ENCODE results near the gene CHST3. TPM values are rescaled to one million over a fixed set of nuclear protein-coding genes. Genes with fewer than 3 reads are reported as not detected.

CHST3 gene
- polyA plus RNA-seq, 1 donor (not counting 4 experiments of a cell fraction or from before 2014, with no cell fraction given): 12.0 TPM

GRCh38 chr10:72022228-72022627 is 58.0 kb downstream of the CHST3 start:
- TF ChIP-seq EZH2 (IDR thresholded peaks at IDR 0.05; ENCODE audit: low read length): no peak
- no peak for TF ChIP-seq CTCF (optimal IDR thresholded peaks at IDR 0.05 in 1 of 3, IDR thresholded peaks at IDR 0.05 in 1 of 3, conservative IDR thresholded peaks at IDR 0.05 in 1 of 3; ENCODE audit: extremely low read depth in 1 of 3, insufficient read depth in 2 of 3, low read length in 3 of 3)
- H3K9me1 ChIP-seq (ENCODE audit: control insufficient read depth, extremely low read depth, insufficient read depth, low read length): no peaks in the 10 kb centered on the region
- no peak overlapping the region for H3K27ac ChIP-seq (ENCODE audit: control insufficient read depth, insufficient read depth, low read length)
- FAIRE-seq (no peak), DNase-seq (ENCODE audit: low read depth, low spot score) (no peak)
- no peaks in the 10 kb centered on the region for H3K36me3 ChIP-seq (ENCODE audit: control insufficient read depth in 2 of 2, extremely low read depth in 1 of 2, insufficient read depth in 2 of 2, low read length in 2 of 2)
- H4K20me1 ChIP-seq (ENCODE audit: control insufficient read depth, extremely low read depth, insufficient read depth, low read length): no peaks in the 10 kb centered on the region
- H2AFZ ChIP-seq (ENCODE audit: control insufficient read depth, low read length): no peak overlapping the region
- H3K9me3 ChIP-seq (ENCODE audit: control insufficient read depth, low read depth, low read length): no peaks in the 10 kb centered on the region
- no peak overlapping the region for H3K9ac ChIP-seq (ENCODE audit: control insufficient read depth, extremely low read depth, insufficient read depth, low read length)
- dilution Hi-C loops (cut with MboI; ENCODE audit: extremely low pct_ligation_motif_present, low sequenced_read_pairs): no loop called here
- no peaks in the 10 kb centered on the region for H3K4me1 ChIP-seq (ENCODE audit: control insufficient read depth, extremely low read depth, insufficient read depth, low read length)
- H3K4me2 ChIP-seq (ENCODE audit: control insufficient read depth, extremely low read depth, insufficient read depth, low read depth, low read length): no peak overlapping the region
- no peaks in the 10 kb centered on the region for H3K79me2 ChIP-seq (ENCODE audit: control insufficient read depth, insufficient read depth, low read length)
- no peak overlapping the region for H3K4me3 ChIP-seq (ENCODE audit: control insufficient read depth in 2 of 3, extremely low read depth in 1 of 3, insufficient read depth in 2 of 3, low read depth in 1 of 3, low read length in 3 of 3)
- H3K27me3 ChIP-seq (ENCODE audit: control insufficient read depth, extremely low read depth, insufficient read depth, low read length): no peaks in the 10 kb centered on the region

GRCh38 chr10:72024596-72024995 is 60.4 kb downstream of the CHST3 start:
- H2AFZ ChIP-seq (ENCODE audit: control insufficient read depth, low read length): no peak overlapping the region
- no peak for DNase-seq (ENCODE audit: low read depth, low spot score)
- H3K79me2 ChIP-seq (ENCODE audit: control insufficient read depth, insufficient read depth, low read length): no peaks in the 10 kb centered on the region
- no peaks in the 10 kb centered on the region for H3K27me3 ChIP-seq (ENCODE audit: control insufficient read depth, extremely low read depth, insufficient read depth, low read length)
- H3K9ac ChIP-seq (ENCODE audit: control insufficient read depth, extremely low read depth, insufficient read depth, low read length): no peak overlapping the region
- dilution Hi-C loops (cut with MboI; ENCODE audit: extremely low pct_ligation_motif_present, low sequenced_read_pairs): no loop called here
- H3K4me3 ChIP-seq (ENCODE audit: control insufficient read depth in 2 of 3, extremely low read depth in 1 of 3, insufficient read depth in 2 of 3, low read depth in 1 of 3, low read length in 3 of 3): no peak overlapping the region
- no peak overlapping the region for H3K4me2 ChIP-seq (ENCODE audit: control insufficient read depth, extremely low read depth, insufficient read depth, low read depth, low read length)
- H3K9me1 ChIP-seq (ENCODE audit: control insufficient read depth, extremely low read depth, insufficient read depth, low read length): no peaks in the 10 kb centered on the region
- TF ChIP-seq CTCF (optimal IDR thresholded peaks at IDR 0.05 in 1 of 3, IDR thresholded peaks at IDR 0.05 in 1 of 3, conservative IDR thresholded peaks at IDR 0.05 in 1 of 3; ENCODE audit: extremely low read depth in 1 of 3, insufficient read depth in 2 of 3, low read length in 3 of 3) (no peak), EZH2 (IDR thresholded peaks at IDR 0.05; ENCODE audit: low read length) (no peak)
- H3K27ac ChIP-seq (ENCODE audit: control insufficient read depth, insufficient read depth, low read length): no peak overlapping the region
- FAIRE-seq: no peak
- no peaks in the 10 kb centered on the region for H3K36me3 ChIP-seq (ENCODE audit: control insufficient read depth in 2 of 2, extremely low read depth in 1 of 2, insufficient read depth in 2 of 2, low read length in 2 of 2)
- peaks cover 14% of the 10 kb centered on the region for H3K4me1 ChIP-seq (ENCODE audit: control insufficient read depth, extremely low read depth, insufficient read depth, low read length)
- no peaks in the 10 kb centered on the region for H3K9me3 ChIP-seq (ENCODE audit: control insufficient read depth, low read depth, low read length)
- no peaks in the 10 kb centered on the region for H4K20me1 ChIP-seq (ENCODE audit: control insufficient read depth, extremely low read depth, insufficient read depth, low read length)

Measured in keratinocyte (primary cell).